Hepatocyte (in vitro differentiated cells): ENCODE data around the gene NBR1. TPM values are rescaled to one million over a fixed set of nuclear protein-coding genes. Genes with fewer than 3 reads are reported as not detected.
"Not testable (repeated sequence)": the region's sequence is repeated elsewhere in the genome, so short reads cannot be mapped to it uniquely, and the experiment has no call there.

Experiments
- DNase-seq: peaks from one replicate; pipeline ENCODE4 v3.0.0-alpha.2; 2016; ENCODE audit warnings: low spot score
- H2AFZ ChIP-seq: fragments of 200-600 bp; sonication (generic); 2 replicates; pipeline ENCODE4 v1.6.0; 2016; ENCODE audit warnings: antibody characterized with exemption, mild to moderate bottlenecking
- H3K27ac ChIP-seq: fragments of 200-600 bp; sonication (generic); 2 replicates; pipeline ENCODE4 v1.5.1; 2016; ENCODE audit warnings: mild to moderate bottlenecking
- H3K27me3 ChIP-seq: fragments of 200-600 bp; sonication (generic); 2 replicates; pipeline ENCODE4 v1.6.1; 2016
- H3K36me3 ChIP-seq: fragments of 200-600 bp; sonication (generic); replicated peaks from 2 replicates; pipeline ENCODE4 v1.5.1; 2016; ENCODE audit warnings: low read depth; ENCODE audit not compliant: insufficient read depth
- H3K4me1 ChIP-seq: fragments of 200-600 bp; sonication (generic); 2 replicates; pipeline ENCODE4 v1.5.1; 2016; ENCODE audit warnings: mild to moderate bottlenecking, moderate library complexity; ENCODE audit not compliant: insufficient read depth
- H3K4me2 ChIP-seq: fragments of 200-600 bp; sonication (generic); 2 replicates; pipeline ENCODE4 v1.6.0; 2016
- H3K4me3 ChIP-seq: fragments of 200-600 bp; sonication (generic); 2 replicates; pipeline ENCODE4 v1.5.1; 2016; ENCODE audit warnings: mild to moderate bottlenecking
- H3K79me2 ChIP-seq: fragments of 200-600 bp; sonication (generic); 2 replicates; pipeline ENCODE4 v1.6.0; 2017; ENCODE audit warnings: mild to moderate bottlenecking
- H3K9me2 ChIP-seq: fragments of 200-600 bp; sonication (generic); replicated peaks from 2 replicates; pipeline ENCODE4 v1.6.0; 2017; ENCODE audit warnings: mild to moderate bottlenecking; ENCODE audit not compliant: insufficient read depth
- H3K9me3 ChIP-seq: fragments of 200-600 bp; sonication (generic); 2 replicates; pipeline ENCODE4 v1.5.1; 2016; ENCODE audit warnings: low read depth, mild to moderate bottlenecking
- H4K20me1 ChIP-seq: fragments of 200-600 bp; sonication (generic); 2 replicates; pipeline ENCODE4 v1.6.0; 2016; ENCODE audit warnings: mild to moderate bottlenecking; ENCODE audit not compliant: insufficient read depth, poor library complexity, severe bottlenecking
- CTCF ChIP-seq: fragments of 200-600 bp; sonication (generic); IDR thresholded peaks from 2 replicates; pipeline ENCODE4 v1.5.1; 2016; ENCODE audit warnings: antibody characterized with exemption, mild to moderate bottlenecking; ENCODE audit not compliant: poor library complexity
- EZH2 ChIP-seq: fragments of 200-600 bp; sonication (generic); IDR thresholded peaks from 2 replicates; pipeline ENCODE4 v1.6.1; 2016; ENCODE audit warnings: antibody characterized with exemption, mild to moderate bottlenecking, borderline replicate concordance
- EZH2phosphoT487 ChIP-seq: fragments of 200-600 bp; sonication (generic); IDR thresholded peaks from one replicate; pipeline ENCODE4 v1.6.1; 2018; ENCODE audit warnings: antibody characterized with exemption, mild to moderate bottlenecking, low read depth, moderate library complexity; ENCODE audit not compliant: unreplicated experiment, severe bottlenecking
- WGBS: methylation state at CpG from one replicate; pipeline ENCODE4 v1.1.6; 2016; ENCODE audit warnings: low lambda C conversion rate; ENCODE audit errors: missing lambda C conversion rate; 5-methylcytosine and 5-hydroxymethylcytosine counted together
- polyA plus RNA-seq: library from polyadenylated mRNA; unstranded; fragments of >200 nt; fragmentation: Nextera tagmentation; extraction: Ambion mirVana; gene quantifications from 2 replicates; pipeline ENCODE4 v1.2.1, GENCODE V29; 2016
- total RNA-seq: library from RNA; depleted of rRNA; stranded (reverse); fragments of >200 nt; gene quantifications from 2 replicates; pipeline ENCODE4 v1.2.3, GENCODE V29; 2014

NBR1 gene
- total and polyA plus RNA-seq, 2 experiments from 2014 or later, result 37.7 to 82.4 TPM

- no peak overlapping the region for H3K4me2 ChIP-seq
- DNase-seq, result no peak
- H2AFZ ChIP-seq, result no peak overlapping the region
- H3K36me3 ChIP-seq, result no peaks in the 10 kb centered on the region
- no peaks in the 10 kb centered on the region for H3K4me1 ChIP-seq
- H3K9me3 ChIP-seq, result no peaks in the 10 kb centered on the region
- H3K79me2 ChIP-seq, result no peaks in the 10 kb centered on the region
- H3K4me3 ChIP-seq, result no peak overlapping the region
- TF ChIP-seq EZH2, result no peak
- no peak for TF ChIP-seq EZH2phosphoT487
- no peak for TF ChIP-seq CTCF
- H4K20me1 ChIP-seq, result no peaks in the 10 kb centered on the region
- H3K27ac ChIP-seq, result no peak overlapping the region
- no peaks in the 10 kb centered on the region for H3K9me2 ChIP-seq
- 86% methylated on average over 4 of the region's 4 CpGs for WGBS
- no peaks in the 10 kb centered on the region for H3K27me3 ChIP-seq
These were observed 24.4 kb upstream of the NBR1 start for GRCh38 chr17:43146649-43147048.

GRCh38 chr17:43151880-43152456 lies 19.0 kb upstream of the NBR1 start:
- Histone ChIP-seq H3K27ac (no peak overlapping the region), H3K4me2 (no peak overlapping the region), H2AFZ (no peak overlapping the region), H3K9me3 (no peaks in the 10 kb centered on the region), H3K27me3 (no peaks in the 10 kb centered on the region), H3K36me3 (no peaks in the 10 kb centered on the region), H3K9me2 (no peaks in the 10 kb centered on the region), H4K20me1 (no peaks in the 10 kb centered on the region), H3K79me2 (no peaks in the 10 kb centered on the region), H3K4me3 (no peak overlapping the region), H3K4me1 (peaks cover 2% of the 10 kb centered on the region)
- DNase-seq, result no peak
- 95% methylated on average over 3 of the region's 3 CpGs for WGBS
- no peak for TF ChIP-seq EZH2phosphoT487
- no peak for TF ChIP-seq CTCF
- TF ChIP-seq EZH2, result no peak

- not testable (repeated sequence) for H3K27ac ChIP-seq, H4K20me1 ChIP-seq, H3K9me2 ChIP-seq, H3K79me2 ChIP-seq, H3K27me3 ChIP-seq, H2AFZ ChIP-seq, DNase-seq, H3K4me3 ChIP-seq, H3K9me3 ChIP-seq, H3K36me3 ChIP-seq, H3K4me1 ChIP-seq, H3K4me2 ChIP-seq
- WGBS, result 93% methylated on average over 3 of the region's 3 CpGs
These were observed 17.7 kb upstream of the NBR1 start for GRCh38 chr17:43153197-43153835.

GRCh38 chr17:43155666-43156065 lies 15.3 kb upstream of the NBR1 start:
- Histone ChIP-seq H3K27ac (no peak overlapping the region), H2AFZ (no peak overlapping the region), H3K79me2 (no peaks in the 10 kb centered on the region), H4K20me1 (no peaks in the 10 kb centered on the region), H3K9me2 (no peaks in the 10 kb centered on the region), H3K4me3 (no peak overlapping the region), H3K4me1 (peaks cover 2% of the 10 kb centered on the region), H3K27me3 (no peaks in the 10 kb centered on the region), H3K4me2 (no peak overlapping the region), H3K9me3 (no peaks in the 10 kb centered on the region), H3K36me3 (no peaks in the 10 kb centered on the region)
- TF ChIP-seq CTCF, result no peak
- no peak for TF ChIP-seq EZH2
- DNase-seq, result no peak
- 88% methylated on average over 3 of the region's 3 CpGs for WGBS

- DNase-seq, H3K9me3 ChIP-seq, H3K27ac ChIP-seq, H3K79me2 ChIP-seq, H3K4me3 ChIP-seq, H2AFZ ChIP-seq, H4K20me1 ChIP-seq, H3K9me2 ChIP-seq, H3K4me2 ChIP-seq, H3K27me3 ChIP-seq, H3K36me3 ChIP-seq, H3K4me1 ChIP-seq: not testable (repeated sequence)
- WGBS, result 94% methylated on average over 5 of the region's 25 CpGs
These were observed 11.8 kb upstream of the NBR1 start for GRCh38 chr17:43159232-43159631.

GRCh38 chr17:43159957-43160356 lies 11.1 kb upstream of the NBR1 start:
- not testable (repeated sequence) for DNase-seq, H3K9me2 ChIP-seq, H3K36me3 ChIP-seq, H3K27me3 ChIP-seq, H3K79me2 ChIP-seq, H3K4me2 ChIP-seq, H3K4me3 ChIP-seq, H3K27ac ChIP-seq, H2AFZ ChIP-seq, H3K4me1 ChIP-seq, H3K9me3 ChIP-seq, H4K20me1 ChIP-seq
- WGBS, result 97% methylated on average over 8 of the region's 8 CpGs
